ENCODE results near the gene LAG3.

Gene LAG3

GRCh38 chr12:6817098-6817497 is 44.8 kb downstream of the LAG3 start:
- DNase-seq (ENCODE audit: low spot score): no peak
- no peak for TF ChIP-seq CTCF (IDR thresholded peaks at IDR 0.05; ENCODE audit: extremely low read depth, insufficient read depth, missing control alignments)
- in situ Hi-C loops (cut with MboI; ENCODE audit: low pct_unique_long_range_greater_than_20kb, low sequenced_read_pairs, unreplicated experiment): no loop called here

- in situ Hi-C loops (cut with MboI; ENCODE audit: low pct_unique_long_range_greater_than_20kb, low sequenced_read_pairs, unreplicated experiment): no loop called here
- no peak for DNase-seq (ENCODE audit: low spot score)
- TF ChIP-seq CTCF (IDR thresholded peaks at IDR 0.05; ENCODE audit: extremely low read depth, insufficient read depth, missing control alignments): no peak
These were observed 45.4 kb downstream of the LAG3 start for GRCh38 chr12:6817662-6818157.

- in situ Hi-C loops (cut with MboI; ENCODE audit: low pct_unique_long_range_greater_than_20kb, low sequenced_read_pairs, unreplicated experiment): no loop called here
- DNase-seq (ENCODE audit: low spot score): no peak
- no peak for TF ChIP-seq CTCF (IDR thresholded peaks at IDR 0.05; ENCODE audit: extremely low read depth, insufficient read depth, missing control alignments)
These were observed 45.9 kb downstream of the LAG3 start for GRCh38 chr12:6818222-6818621.

- in situ Hi-C loops (cut with MboI; ENCODE audit: low pct_unique_long_range_greater_than_20kb, low sequenced_read_pairs, unreplicated experiment): no loop called here
- TF ChIP-seq CTCF (IDR thresholded peaks at IDR 0.05; ENCODE audit: extremely low read depth, insufficient read depth, missing control alignments): no peak
- DNase-seq (ENCODE audit: low spot score): no peak
These were observed 46.3 kb downstream of the LAG3 start for GRCh38 chr12:6818645-6819044.

GRCh38 chr12:6819106-6820030 is 47.0 kb downstream of the LAG3 start:
- in situ Hi-C loops (cut with MboI; ENCODE audit: low pct_unique_long_range_greater_than_20kb, low sequenced_read_pairs, unreplicated experiment): no loop called here
- no peak for TF ChIP-seq CTCF (IDR thresholded peaks at IDR 0.05; ENCODE audit: extremely low read depth, insufficient read depth, missing control alignments)
- DNase-seq (ENCODE audit: low spot score): no peak

GRCh38 chr12:6820166-6820565 is 47.8 kb downstream of the LAG3 start:
- no peak for TF ChIP-seq CTCF (IDR thresholded peaks at IDR 0.05; ENCODE audit: extremely low read depth, insufficient read depth, missing control alignments)
- in situ Hi-C loops (cut with MboI; ENCODE audit: low pct_unique_long_range_greater_than_20kb, low sequenced_read_pairs, unreplicated experiment): no loop called here
- DNase-seq (ENCODE audit: low spot score): no peak

All from GM13977 (cell line).